IPS DF 6.9 (cell line): ENCODE measurements around the gene POP4.
"Not testable (repeated sequence)": the region's sequence is repeated elsewhere in the genome, so short reads cannot be mapped to it uniquely, and the experiment has no call there.

Experiments
- DNase-seq: peaks from one replicate; pipeline ENCODE4 v3.0.0-alpha.2; 2013; ENCODE audit warnings: low read depth, low spot score
- H3K27ac ChIP-seq: one replicate; pipeline ENCODE4 v1.5.1; 2013; ENCODE audit warnings: low read length, control low read depth
- H3K27me3 ChIP-seq: 2 replicates; pipeline ENCODE4 v1.6.1; 2013; ENCODE audit warnings: mild to moderate bottlenecking, low read length; ENCODE audit not compliant: control insufficient read depth, insufficient read depth
- H3K36me3 ChIP-seq: 2 replicates; pipeline ENCODE4 v1.6.1; 2013; ENCODE audit warnings: low read length; ENCODE audit not compliant: control insufficient read depth, insufficient read depth
- H3K4me1 ChIP-seq: 2 replicates; pipeline ENCODE4 v1.6.1; 2013; ENCODE audit warnings: low read length; ENCODE audit not compliant: control insufficient read depth, insufficient read depth
- H3K4me3 ChIP-seq: 2 replicates; pipeline ENCODE4 v1.5.1; 2013; ENCODE audit warnings: mild to moderate bottlenecking, low read length
- H3K9me3 ChIP-seq: 2 replicates; pipeline ENCODE4 v1.6.1; 2013; ENCODE audit warnings: low read length, inconsistent platforms; ENCODE audit not compliant: control insufficient read depth, insufficient read depth
- WGBS: extraction: QIAGEN DNeasy Blood & Tissue Kit; methylation state at CpG from one replicate; pipeline ENCODE4 v1.1.7; 2013; ENCODE audit warnings: mixed read lengths, missing lambda C conversion rate; ENCODE audit not compliant: insufficient read length, insufficient coverage; 5-methylcytosine and 5-hydroxymethylcytosine counted together

Gene POP4

DNA sequence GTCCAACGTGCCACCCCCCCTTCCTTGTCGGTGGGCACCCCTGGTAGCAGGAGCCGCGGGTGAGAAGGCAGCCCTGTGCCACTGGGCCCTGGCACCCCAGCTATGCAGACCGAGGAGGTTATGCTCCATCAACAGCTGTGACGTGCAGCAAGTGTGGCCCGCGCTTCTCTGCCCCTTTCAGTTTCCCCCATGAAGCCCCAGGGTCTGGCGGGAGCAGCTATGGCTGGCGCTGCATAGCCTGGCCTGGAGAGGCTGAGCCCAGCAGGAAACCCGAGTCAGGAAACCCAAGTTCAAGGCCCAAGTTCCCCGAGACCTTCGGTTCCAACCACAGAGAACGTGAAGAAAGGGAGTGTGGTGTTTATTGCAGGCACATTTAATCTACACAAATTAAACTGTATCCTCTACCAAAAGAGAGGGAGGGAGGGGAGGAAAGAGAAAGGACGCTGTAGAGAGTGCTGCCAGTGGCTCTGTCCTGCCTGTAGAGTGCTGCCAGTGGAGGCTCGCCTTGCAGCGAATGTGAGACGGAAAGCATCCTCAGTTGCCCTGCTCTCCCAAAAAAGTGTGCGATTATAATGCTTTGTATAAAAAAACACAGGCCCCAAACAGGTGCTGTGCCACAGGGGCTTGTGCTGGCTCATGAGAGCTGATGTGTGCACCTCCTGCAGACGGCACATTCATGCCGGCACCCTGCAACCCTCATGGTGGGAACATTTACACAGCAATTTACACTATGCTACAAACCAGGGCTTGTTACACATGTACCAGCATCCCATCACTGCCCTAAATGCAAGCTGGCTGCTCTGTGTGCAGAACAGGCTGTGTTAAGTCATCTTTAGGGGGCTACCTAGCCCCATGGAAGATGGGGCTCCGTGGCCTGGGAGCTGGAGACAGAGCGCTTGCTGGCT lies 16.3 kb downstream of the POP4 start:
- DNase-seq = no peak
- no peak overlapping the region for H3K27ac ChIP-seq
- H3K4me1 ChIP-seq = peaks cover 2% of the 10 kb centered on the region; the same call in 1 of the 2 replicates
- H3K27me3 ChIP-seq = no peaks in the 10 kb centered on the region
- H3K4me3 ChIP-seq = no peak overlapping the region
- H3K9me3 ChIP-seq = no peaks in the 10 kb centered on the region
- WGBS = no CpG with 5 or more reads among the region's 23 CpGs
- no peaks in the 10 kb centered on the region for H3K36me3 ChIP-seq

DNA sequence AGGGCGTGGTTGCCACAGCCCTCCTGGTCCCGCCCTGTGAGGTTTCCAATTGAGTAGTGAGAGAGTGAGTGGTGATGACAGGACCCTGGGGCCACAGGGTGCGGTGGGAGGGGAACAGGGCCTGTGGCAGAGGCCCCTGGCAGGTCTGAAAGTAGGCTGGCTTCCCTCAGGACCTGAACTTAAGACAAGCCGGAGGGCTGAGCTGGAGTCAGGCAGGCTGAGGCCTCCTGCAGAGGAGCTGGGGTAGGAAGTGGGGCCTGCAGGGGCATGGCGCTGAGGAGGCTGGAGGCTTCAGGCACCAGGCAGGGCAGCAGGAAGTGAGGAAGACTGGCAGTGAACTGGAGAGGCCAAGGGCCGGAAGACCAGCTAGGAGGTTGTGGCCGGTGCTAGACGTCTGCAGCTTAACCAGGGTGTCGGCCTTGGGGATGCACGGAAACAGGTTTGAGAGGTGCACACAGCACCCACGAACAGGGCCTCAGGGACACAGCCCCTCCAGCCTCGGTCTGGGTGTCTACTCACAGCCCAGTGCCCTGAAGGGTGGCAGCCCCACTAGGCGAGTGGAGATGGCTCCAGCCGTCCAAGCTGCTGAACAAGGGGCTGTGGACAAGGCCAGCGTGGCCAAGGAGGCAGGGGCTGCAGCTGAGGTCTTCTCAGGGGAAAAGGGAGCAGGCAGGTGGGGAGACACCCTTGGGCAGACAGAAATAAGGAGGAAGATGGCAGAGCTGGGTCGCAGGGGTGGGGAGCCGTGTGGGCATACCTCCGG lies 17.8 kb downstream of the POP4 start:
- peaks cover 2% of the 10 kb centered on the region; the same call in 1 of the 2 replicates for H3K4me1 ChIP-seq
- H3K4me3 ChIP-seq = no peak overlapping the region
- WGBS = no CpG with 5 or more reads among the region's 18 CpGs
- no peaks in the 10 kb centered on the region for H3K9me3 ChIP-seq
- no peak for DNase-seq
- H3K36me3 ChIP-seq = no peaks in the 10 kb centered on the region
- no peak overlapping the region for H3K27ac ChIP-seq
- no peaks in the 10 kb centered on the region for H3K27me3 ChIP-seq

DNA sequence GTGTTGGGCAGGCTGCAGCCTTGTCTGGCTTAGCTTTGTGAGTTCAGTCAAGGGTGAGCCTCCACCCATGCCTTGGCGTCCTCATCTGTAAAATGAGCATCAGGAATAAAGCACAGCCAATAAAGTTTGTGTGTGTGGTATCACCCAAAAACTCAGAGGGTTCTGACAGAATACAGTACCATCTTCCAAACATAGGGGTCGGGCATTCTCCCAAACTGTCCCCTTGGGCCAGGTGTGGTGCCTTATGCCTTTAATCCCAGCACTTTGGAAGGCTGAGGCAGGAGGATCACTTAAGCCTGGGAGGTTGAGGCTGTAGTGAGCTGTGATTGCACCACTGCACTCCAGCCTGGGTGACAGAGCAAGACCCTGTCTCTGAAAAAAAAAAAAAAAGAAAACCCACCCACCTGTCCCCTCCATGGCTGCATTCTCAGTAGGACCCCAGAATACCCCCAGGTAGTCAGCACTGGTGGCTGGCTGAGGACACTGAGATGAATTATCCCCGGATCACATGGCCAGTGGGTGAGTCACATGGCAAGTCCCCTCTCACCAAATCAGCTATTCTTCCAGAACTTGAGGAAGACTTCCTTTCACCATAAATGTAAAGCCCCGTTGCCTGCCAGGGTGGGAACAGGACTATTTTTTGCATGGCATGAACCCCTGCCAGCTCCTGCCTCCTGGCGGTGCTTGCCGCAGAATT lies 18.6 kb downstream of the POP4 start:
- Histone ChIP-seq H3K27me3 (no peaks in the 10 kb centered on the region), H3K27ac (no peak overlapping the region), H3K4me1 (peaks cover 2% of the 10 kb centered on the region; the same call in 1 of the 2 replicates), H3K4me3 (no peak overlapping the region), H3K9me3 (no peaks in the 10 kb centered on the region), H3K36me3 (no peaks in the 10 kb centered on the region)
- WGBS = no CpG with 5 or more reads among the region's 6 CpGs
- no peak for DNase-seq

DNA sequence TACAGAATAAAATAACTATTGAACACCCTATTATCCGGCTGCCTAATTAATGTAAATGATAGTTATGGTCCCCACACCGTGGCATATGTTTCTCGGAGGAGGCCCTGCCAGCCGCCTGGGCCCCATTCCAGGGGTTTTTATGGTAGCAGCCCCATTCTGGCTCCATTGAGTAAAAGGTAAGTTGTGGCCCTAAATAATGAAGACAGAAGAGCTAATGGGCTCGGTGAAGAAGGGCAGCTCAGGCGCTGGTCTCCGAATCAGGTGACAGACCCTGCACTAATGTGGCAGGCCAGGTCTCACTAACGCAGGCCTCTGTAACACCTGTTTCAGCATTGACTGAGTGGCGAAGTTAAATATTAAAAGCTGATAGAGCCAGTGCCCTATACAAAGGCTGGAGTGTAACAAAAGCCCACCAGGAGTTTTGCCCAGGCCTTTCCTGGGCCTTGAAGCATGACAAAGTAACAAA lies 19.1 kb downstream of the POP4 start:
- Histone ChIP-seq H3K27me3 (no peaks in the 10 kb centered on the region), H3K4me3 (no peak overlapping the region), H3K9me3 (no peaks in the 10 kb centered on the region), H3K27ac (no peak overlapping the region), H3K4me1 (peaks cover 2% of the 10 kb centered on the region; the same call in 1 of the 2 replicates), H3K36me3 (no peaks in the 10 kb centered on the region)
- DNase-seq = no peak
- no CpG with 5 or more reads among the region's 9 CpGs for WGBS

DNA sequence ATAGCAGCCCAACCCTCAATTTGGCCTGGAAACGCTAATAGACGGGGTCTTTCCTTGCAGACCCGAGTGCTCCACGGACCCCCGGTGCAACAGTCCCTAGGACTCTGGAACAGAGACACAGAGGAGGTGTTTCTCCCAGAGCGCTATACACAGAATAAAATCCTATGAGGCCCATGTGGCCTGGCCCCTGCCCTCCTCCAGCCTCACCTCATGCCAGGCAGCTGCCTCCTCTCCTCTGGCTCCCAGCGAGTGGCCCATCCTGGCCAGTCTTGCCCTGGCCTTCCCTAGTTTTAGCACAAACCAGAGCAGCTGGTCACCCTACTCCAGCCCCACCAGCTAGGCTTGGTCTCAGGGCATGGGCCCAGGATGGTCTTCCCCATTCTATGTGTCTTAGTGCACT lies 20.3 kb downstream of the POP4 start:
- H3K9me3 ChIP-seq = no peaks in the 10 kb centered on the region
- H3K4me1 ChIP-seq = peaks cover 2% of the 10 kb centered on the region; the same call in 1 of the 2 replicates
- no peak overlapping the region for H3K4me3 ChIP-seq
- no peaks in the 10 kb centered on the region for H3K27me3 ChIP-seq
- no peak for DNase-seq
- no peaks in the 10 kb centered on the region for H3K36me3 ChIP-seq
- H3K27ac ChIP-seq = no peak overlapping the region
- no CpG with 5 or more reads among the region's 7 CpGs for WGBS

DNA sequence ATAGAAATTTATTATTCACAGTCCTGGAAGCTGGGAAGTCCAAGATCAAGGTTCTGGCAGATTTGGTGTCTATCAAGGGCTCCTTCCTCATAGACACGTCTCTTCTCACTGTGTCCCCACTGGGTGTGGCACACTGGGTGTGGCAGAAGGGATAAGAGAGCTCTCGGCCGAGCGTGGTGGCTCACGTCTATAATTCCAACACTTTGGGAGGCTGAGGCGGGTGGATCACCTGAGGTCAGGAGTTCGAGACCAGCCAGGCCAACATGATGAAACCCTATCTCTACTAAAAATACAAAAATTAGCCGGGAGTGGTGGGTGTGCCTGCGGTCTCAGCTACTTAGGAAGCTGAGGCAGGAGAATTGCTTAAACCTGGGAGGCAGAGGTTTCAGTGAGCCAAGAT lies 20.7 kb downstream of the POP4 start:
- H3K27me3 ChIP-seq, H3K9me3 ChIP-seq, H3K4me3 ChIP-seq, H3K36me3 ChIP-seq, H3K27ac ChIP-seq, H3K4me1 ChIP-seq, DNase-seq: not testable (repeated sequence)
- WGBS = no CpG with 5 or more reads among the region's 9 CpGs

DNA sequence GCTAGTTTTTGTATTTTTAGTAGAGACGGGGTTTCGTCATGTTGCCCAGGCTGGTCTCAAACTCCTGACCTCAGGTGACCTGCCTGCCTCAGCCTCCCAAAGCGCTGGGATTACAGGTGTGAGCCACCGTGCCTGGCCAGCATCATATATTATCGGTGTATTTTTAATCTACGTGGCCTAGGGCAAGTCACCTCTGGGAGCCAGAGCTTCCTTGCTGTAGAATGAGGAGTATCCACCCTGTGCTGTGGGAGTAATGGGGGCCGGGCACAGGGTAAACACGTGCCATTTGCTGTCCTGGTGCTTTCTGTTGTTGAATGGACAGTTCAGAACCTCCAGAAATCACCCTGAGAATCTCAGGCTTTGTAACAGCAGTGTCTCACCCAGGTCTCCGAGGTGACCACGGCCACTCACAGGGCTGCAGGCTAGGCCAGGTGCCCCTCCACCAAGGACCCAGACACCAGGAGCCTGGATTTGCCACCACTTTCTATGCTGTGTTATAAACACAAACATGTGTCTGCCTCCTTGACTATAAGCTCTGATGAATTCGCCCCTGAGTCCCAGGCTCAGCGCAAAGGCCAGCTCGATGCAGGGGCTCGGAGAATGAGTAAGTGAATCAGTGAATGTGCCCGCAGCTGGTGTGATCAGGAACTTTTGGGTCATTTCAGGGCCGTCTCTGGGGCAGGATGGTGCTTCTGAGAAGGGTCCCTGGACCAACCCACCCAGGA lies 22.7 kb downstream of the POP4 start:
- H3K27ac ChIP-seq = no peak overlapping the region
- H3K36me3 ChIP-seq = no peaks in the 10 kb centered on the region
- DNase-seq = no peak
- WGBS = no CpG with 5 or more reads among the region's 16 CpGs
- no peaks in the 10 kb centered on the region for H3K9me3 ChIP-seq
- peaks cover 2% of the 10 kb centered on the region; the same call in 1 of the 2 replicates for H3K4me1 ChIP-seq
- H3K4me3 ChIP-seq = no peak overlapping the region
- no peaks in the 10 kb centered on the region for H3K27me3 ChIP-seq

DNA sequence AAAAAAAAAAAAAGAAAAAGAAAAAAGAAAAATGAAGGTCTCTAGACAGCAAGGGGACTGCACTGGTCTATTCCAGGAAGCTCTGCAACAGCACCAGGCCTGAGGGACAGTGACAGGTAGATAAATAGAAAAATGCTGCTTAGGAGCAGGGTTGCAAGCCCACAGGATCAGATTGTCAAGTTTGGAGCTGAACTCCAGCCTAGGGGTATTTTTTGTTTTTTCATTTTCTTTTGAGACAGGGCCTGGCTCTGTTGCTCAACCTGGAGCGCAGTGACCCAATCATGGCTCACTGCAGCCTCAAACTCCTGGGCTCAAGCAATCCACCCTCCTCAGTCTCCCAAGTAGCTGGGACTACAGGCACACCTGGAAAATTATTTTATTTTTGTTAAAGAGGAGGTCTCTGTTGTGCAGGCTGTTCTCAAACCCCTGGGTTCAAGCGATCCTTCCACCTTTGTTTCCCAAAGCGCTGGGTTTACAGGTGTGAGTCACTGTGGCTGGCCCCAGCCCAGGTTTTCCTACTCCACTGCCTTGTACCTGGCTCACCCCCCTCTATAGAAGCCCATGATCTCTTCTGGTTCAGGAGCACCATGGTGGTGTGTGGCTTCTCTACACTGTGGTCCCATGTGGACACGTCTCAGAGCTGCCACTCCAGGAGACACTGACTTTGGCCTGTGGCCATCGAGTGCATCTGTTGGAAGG lies 23.9 kb downstream of the POP4 start:
- no CpG with 5 or more reads among the region's 5 CpGs for WGBS
- no peak overlapping the region for H3K27ac ChIP-seq
- H3K9me3 ChIP-seq = no peaks in the 10 kb centered on the region
- H3K4me3 ChIP-seq = no peak overlapping the region
- no peaks in the 10 kb centered on the region for H3K36me3 ChIP-seq
- no peaks in the 10 kb centered on the region for H3K27me3 ChIP-seq
- H3K4me1 ChIP-seq = peaks cover 2% of the 10 kb centered on the region; the same call in 1 of the 2 replicates
- no peak for DNase-seq

DNA sequence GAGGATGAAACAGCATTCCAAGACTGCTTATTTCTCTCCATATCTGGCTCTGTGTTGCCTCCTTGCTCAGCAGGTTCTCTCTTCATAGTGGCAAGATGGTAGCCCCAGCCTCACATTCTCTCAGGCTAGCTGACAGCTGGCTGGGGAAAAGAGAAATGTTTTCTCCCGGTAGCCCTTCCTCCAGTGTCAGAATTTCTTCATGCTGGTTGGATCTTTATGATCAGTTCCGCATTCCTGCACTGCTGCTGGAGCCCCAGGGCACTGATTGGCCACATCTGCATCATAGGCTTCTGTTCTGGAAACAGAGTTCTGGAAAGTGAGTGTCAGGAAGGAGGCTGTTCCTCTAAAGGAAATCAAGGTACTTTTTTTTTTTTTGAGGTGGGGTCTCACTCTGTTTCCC lies 24.6 kb downstream of the POP4 start:
- Histone ChIP-seq H3K27ac (no peak overlapping the region), H3K27me3 (no peaks in the 10 kb centered on the region), H3K4me1 (peaks cover 2% of the 10 kb centered on the region; the same call in 1 of the 2 replicates), H3K4me3 (no peak overlapping the region), H3K36me3 (no peaks in the 10 kb centered on the region), H3K9me3 (no peaks in the 10 kb centered on the region)
- no CpG with 5 or more reads among the region's 2 CpGs for WGBS
- DNase-seq = no peak
